ENCODE results near the gene TRMT61A. TPM values are rescaled to one million over a fixed set of nuclear protein-coding genes. Genes with fewer than 3 reads are reported as not detected.
A peak's percentile ranks its signal among the peaks of the same experiment; 100 is the strongest.

Gene TRMT61A
- total RNA-seq, 1 donor from 2014 or later, result 4.7 TPM

DNA sequence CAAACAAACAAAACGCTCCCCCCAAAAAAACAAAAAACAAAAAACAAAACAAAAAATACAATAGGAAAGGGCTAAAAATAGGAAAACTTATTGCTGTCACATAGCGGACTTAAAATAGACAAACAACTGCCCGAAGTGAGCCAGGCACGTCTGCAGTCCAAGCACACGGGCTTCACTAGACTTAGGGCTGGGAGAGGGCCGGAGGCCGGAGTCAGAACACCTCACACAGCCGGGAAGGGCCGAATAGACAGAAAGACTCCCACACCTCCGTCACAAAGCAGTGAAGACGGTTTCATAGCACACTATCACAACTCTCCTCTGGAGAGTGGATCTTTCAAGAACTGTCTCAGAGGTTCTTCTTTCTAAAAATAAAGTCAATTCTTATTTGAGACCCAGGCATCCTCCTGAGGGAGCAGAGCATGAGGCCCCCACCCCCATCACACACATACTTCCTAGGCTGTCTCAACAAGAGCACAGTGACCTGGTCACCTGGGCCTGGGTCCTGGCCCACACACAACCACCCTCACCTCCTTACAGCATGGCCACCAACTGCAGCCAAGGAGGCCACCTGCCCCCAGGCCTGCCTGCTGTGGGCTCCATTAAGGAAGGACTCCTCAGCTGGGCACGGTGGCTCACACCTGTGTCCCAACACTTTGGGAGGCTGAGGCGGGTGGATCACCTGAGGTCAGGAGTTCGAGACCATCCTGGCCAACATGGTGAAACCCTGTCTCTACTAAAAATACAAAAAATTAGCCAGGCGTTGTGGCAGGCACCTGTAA, 26.8 kb downstream of the TRMT61A start:
- H3K4me1 ChIP-seq (ENCODE audit: control insufficient read depth in 3 of 3, insufficient read depth in 3 of 3, low read length in 3 of 3), result peaks cover 55 to 86% (median 80%) of the 10 kb centered on the region in 3 donors
- no peaks in the 10 kb centered on the region for H3K27me3 ChIP-seq (ENCODE audit: control insufficient read depth in 3 of 3, insufficient read depth in 3 of 3, low read length in 3 of 3)
- peak overlapping the region in 1 of 3 donors; percentile 35 for H3K4me3 ChIP-seq (ENCODE audit: low read length in 3 of 3)
- peaks cover 9 to 13% (median 10%) of the 10 kb centered on the region in 3 donors for H3K36me3 ChIP-seq (ENCODE audit: control insufficient read depth in 3 of 3, insufficient read depth in 3 of 3, low read length in 3 of 3)
- no peaks in the 10 kb centered on the region for H3K9me3 ChIP-seq (ENCODE audit: control insufficient read depth in 3 of 3, low read length in 3 of 3)
- peak overlapping the region in 1 of 3 donors; percentile 64 for H3K9ac ChIP-seq (ENCODE audit: low read depth in 1 of 3, low read length in 3 of 3)
- peak overlapping the region; percentile 70 for H3K27ac ChIP-seq (ENCODE audit: low read depth, low read length)

DNA sequence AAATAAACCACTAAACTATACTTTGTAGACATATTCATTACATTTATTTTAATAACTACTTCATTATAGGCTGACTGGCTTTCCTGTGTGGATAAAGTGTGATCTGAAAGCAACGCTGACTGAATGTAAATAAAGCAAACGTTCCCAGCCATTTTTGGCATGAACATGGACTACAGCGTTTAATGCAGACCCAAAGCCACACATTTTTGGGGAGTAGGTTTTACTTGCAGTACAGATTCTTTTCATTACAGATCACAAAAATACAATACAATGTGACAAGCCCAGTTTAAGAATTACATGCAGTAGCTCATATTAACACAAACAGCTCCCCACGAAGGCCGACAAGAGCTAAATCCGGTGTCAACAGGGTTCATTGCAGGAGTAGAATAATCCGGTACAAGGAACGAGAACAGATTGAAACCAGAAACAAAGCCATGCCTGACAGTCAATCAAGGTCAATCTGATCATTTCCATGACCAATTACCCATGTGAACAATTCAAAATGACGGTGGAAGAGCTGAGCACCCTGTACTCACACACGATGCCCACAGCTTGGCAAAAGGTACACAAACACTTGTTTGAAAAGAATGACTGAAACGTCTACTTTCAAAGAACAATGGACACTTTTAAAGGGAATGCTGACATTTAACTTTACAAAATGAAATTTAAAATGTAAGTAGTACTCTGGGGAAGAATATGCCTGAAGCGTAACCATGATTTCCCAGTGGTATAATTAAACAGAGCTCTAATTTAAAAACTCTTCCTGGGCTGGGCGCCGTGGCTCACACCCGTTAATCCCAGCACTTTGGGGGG, 28.2 kb downstream of the TRMT61A start:
- H3K27ac ChIP-seq (ENCODE audit: low read depth, low read length), result peak overlapping the region; percentile 19

DNA sequence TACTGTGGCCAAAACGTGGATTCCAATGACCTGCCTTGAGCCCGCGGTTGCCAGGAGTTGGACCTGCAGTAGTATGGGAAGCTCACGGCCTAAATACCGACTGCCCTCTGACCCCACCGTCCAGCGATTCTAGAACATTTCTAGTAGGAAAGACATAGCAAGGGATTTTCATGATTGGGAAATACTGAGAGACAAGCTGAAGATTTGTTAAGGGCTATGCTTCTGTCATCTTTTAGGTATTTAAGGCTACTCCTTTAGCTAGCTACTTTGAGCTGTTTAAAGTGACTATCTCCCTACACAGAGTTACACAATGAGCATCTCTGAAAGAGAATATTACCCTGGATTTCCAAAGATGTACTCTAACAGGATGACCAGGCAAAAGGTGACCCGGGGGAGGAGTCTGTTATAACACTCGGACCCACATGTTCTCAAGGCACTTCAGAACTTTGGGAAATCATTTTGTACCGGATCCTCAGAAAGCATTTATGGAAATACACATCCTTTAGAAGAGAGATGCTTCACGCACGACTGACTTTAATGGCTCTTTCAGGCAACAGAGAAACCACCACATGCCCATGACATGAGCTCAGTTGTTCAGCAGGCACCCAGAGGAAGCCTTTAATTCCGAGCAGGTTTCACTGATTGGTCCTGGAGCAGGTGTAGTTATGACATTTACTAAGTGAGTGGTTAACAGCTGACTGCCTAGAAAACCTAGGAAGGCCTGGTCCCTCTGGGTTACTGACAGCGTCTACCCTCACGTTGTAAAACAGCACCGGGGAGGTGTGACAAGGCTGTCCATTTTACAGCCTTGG, 29.3 kb downstream of the TRMT61A start:
- no peak overlapping the region for H3K4me3 ChIP-seq (ENCODE audit: low read length in 3 of 3)
- H3K9ac ChIP-seq (ENCODE audit: low read depth in 1 of 3, low read length in 3 of 3), result peak overlapping the region; percentile 4 to 45 (median 27)
- H3K9me3 ChIP-seq (ENCODE audit: control insufficient read depth in 3 of 3, low read length in 3 of 3), result no peaks in the 10 kb centered on the region
- peaks cover 9 to 13% (median 10%) of the 10 kb centered on the region in 3 donors for H3K36me3 ChIP-seq (ENCODE audit: control insufficient read depth in 3 of 3, insufficient read depth in 3 of 3, low read length in 3 of 3)
- no peaks in the 10 kb centered on the region for H3K27me3 ChIP-seq (ENCODE audit: control insufficient read depth in 3 of 3, insufficient read depth in 3 of 3, low read length in 3 of 3)
- H3K27ac ChIP-seq (ENCODE audit: low read depth, low read length), result peak overlapping the region; percentile 19
- H3K4me1 ChIP-seq (ENCODE audit: control insufficient read depth in 3 of 3, insufficient read depth in 3 of 3, low read length in 3 of 3), result peaks cover 46 to 73% (median 67%) of the 10 kb centered on the region in 3 donors

More for the DNA sequence above, 28.2 kb downstream of the TRMT61A start:
- no peaks in the 10 kb centered on the region for H3K9me3 ChIP-seq (ENCODE audit: control insufficient read depth in 3 of 3, low read length in 3 of 3)
- peaks cover 9 to 13% (median 10%) of the 10 kb centered on the region in 3 donors for H3K36me3 ChIP-seq (ENCODE audit: control insufficient read depth in 3 of 3, insufficient read depth in 3 of 3, low read length in 3 of 3)
- no peak overlapping the region for H3K4me3 ChIP-seq (ENCODE audit: low read length in 3 of 3)
- H3K4me1 ChIP-seq (ENCODE audit: control insufficient read depth in 3 of 3, insufficient read depth in 3 of 3, low read length in 3 of 3), result peaks cover 53 to 84% (median 78%) of the 10 kb centered on the region in 3 donors
- H3K9ac ChIP-seq (ENCODE audit: low read depth in 1 of 3, low read length in 3 of 3), result peak overlapping the region in 2 of 3 donors; percentile 21 to 58
- no peaks in the 10 kb centered on the region for H3K27me3 ChIP-seq (ENCODE audit: control insufficient read depth in 3 of 3, insufficient read depth in 3 of 3, low read length in 3 of 3)

DNA sequence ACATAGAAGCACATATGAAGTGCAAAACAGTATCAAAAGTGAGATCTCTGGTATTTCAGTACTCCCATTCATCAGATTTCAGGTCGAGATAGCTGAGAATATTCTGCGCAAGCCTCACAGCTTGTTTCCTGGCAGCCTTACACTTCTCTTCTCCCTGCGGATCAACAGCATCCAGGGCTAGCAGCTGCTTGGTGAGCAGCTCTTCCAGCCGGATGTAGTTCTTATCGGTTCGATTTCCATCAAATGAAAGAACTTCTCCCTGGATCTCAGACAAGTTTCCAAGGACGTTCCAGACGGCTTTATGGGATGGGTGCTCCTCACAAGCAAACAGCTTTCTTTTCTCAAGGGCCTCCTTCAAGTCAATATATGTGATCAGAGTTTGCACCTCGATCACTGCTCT, 30.8 kb downstream of the TRMT61A start:
- Histone ChIP-seq H3K36me3 (ENCODE audit: control insufficient read depth in 3 of 3, insufficient read depth in 3 of 3, low read length in 3 of 3) (peaks cover 9 to 13% (median 10%) of the 10 kb centered on the region in 3 donors), H3K9me3 (ENCODE audit: control insufficient read depth in 3 of 3, low read length in 3 of 3) (no peaks in the 10 kb centered on the region), H3K27ac (ENCODE audit: low read depth, low read length) (no peak overlapping the region), H3K9ac (ENCODE audit: low read depth in 1 of 3, low read length in 3 of 3) (peak overlapping the region in 1 of 3 donors; percentile 60), H3K27me3 (ENCODE audit: control insufficient read depth in 3 of 3, insufficient read depth in 3 of 3, low read length in 3 of 3) (no peaks in the 10 kb centered on the region), H3K4me3 (ENCODE audit: low read length in 3 of 3) (peak overlapping the region in 1 of 3 donors; percentile 41), H3K4me1 (ENCODE audit: control insufficient read depth in 3 of 3, insufficient read depth in 3 of 3, low read length in 3 of 3) (peaks cover 53 to 68% (median 66%) of the 10 kb centered on the region in 3 donors)

DNA sequence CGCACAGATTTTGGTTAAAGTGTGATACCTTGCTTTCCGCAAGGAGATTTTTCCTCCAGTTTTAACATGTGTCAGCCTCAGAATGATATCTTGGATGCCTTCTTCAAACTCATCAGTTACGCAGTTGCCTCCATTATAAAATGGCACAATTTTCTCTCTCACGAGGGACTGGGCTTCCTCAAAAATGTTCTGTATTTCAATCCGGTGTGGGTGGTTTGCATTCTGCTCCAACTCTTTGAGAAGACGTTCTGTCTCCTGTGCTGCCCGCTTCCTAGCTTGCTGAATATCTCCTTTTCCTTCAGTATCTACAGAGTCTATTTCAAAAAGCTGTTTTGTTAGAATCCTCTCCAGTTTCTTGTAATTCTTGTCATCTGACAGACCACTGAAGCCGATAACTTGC, 31.7 kb downstream of the TRMT61A start:
- Histone ChIP-seq H3K36me3 (ENCODE audit: control insufficient read depth in 3 of 3, insufficient read depth in 3 of 3, low read length in 3 of 3) (peaks cover 9 to 13% (median 10%) of the 10 kb centered on the region in 3 donors), H3K4me3 (ENCODE audit: low read length in 3 of 3) (peak overlapping the region in 1 of 3 donors; percentile 80), H3K9me3 (ENCODE audit: control insufficient read depth in 3 of 3, low read length in 3 of 3) (no peaks in the 10 kb centered on the region), H3K9ac (ENCODE audit: low read depth in 1 of 3, low read length in 3 of 3) (peak overlapping the region in 1 of 3 donors; percentile 90), H3K27ac (ENCODE audit: low read depth, low read length) (no peak overlapping the region), H3K27me3 (ENCODE audit: control insufficient read depth in 3 of 3, insufficient read depth in 3 of 3, low read length in 3 of 3) (no peaks in the 10 kb centered on the region), H3K4me1 (ENCODE audit: control insufficient read depth in 3 of 3, insufficient read depth in 3 of 3, low read length in 3 of 3) (peaks cover 50 to 61% (median 60%) of the 10 kb centered on the region in 3 donors)

DNA sequence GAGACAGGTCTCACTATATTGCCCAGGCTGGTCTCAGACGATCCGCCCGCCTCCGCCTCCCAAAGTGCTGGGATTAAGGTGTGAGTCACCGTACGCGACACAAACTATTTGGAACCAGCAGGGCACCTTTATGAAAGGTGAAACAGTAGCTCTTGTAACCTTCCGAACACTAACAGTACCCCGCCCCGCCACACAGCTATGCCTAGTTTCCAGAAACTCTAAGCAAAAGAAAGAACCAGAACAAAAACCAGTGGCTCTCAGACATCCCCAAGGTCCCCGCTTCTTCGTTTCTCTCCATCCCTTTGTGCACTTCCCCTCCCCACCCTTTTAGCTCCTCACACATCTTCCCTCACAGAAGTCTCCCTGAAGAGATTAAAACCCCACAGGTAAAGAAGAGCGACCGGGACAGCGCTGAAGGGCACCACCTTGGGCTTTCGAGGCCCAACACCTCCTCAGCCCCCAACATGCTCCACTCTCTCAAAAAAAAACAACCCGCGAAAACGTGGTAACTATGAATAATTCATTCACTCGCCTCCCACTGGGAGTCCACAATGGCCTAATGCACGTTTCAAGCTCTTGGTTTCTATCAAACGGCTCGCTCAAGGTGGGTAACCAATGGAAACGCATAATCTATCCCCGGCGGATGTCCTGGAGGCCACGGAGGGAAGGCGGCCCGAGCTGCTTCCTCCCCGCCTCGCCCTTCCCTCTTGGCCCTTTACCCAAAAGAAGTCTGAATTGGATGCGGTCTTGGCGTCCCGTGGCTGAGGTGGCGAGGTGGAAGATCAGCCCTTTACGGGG, 32.6 kb downstream of the TRMT61A start:
- Histone ChIP-seq H3K9me3 (ENCODE audit: control insufficient read depth in 3 of 3, low read length in 3 of 3) (no peaks in the 10 kb centered on the region), H3K27me3 (ENCODE audit: control insufficient read depth in 3 of 3, insufficient read depth in 3 of 3, low read length in 3 of 3) (no peaks in the 10 kb centered on the region), H3K36me3 (ENCODE audit: control insufficient read depth in 3 of 3, insufficient read depth in 3 of 3, low read length in 3 of 3) (peaks cover 9 to 13% (median 13%) of the 10 kb centered on the region in 3 donors), H3K4me3 (ENCODE audit: low read length in 3 of 3) (peak overlapping the region; percentile 80 to 93 (median 93)), H3K4me1 (ENCODE audit: control insufficient read depth in 3 of 3, insufficient read depth in 3 of 3, low read length in 3 of 3) (peaks cover 47 to 59% (median 57%) of the 10 kb centered on the region in 3 donors), H3K27ac (ENCODE audit: low read depth, low read length) (peak overlapping the region; percentile 85), H3K9ac (ENCODE audit: low read depth in 1 of 3, low read length in 3 of 3) (peak overlapping the region; percentile 87 to 91 (median 90))

DNA sequence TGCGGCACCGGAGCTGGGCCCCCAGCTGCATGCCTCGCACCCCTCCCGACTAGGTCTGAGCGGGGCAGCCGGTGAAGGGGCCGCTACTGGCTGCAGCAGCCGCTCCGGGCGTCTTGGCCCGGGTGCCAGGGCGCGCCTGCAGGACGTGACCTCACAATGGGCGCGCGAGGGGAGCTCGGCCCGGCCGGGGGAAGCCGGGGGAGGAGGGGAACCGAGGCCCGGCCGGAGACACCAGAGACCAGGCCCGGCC, 33.1 kb downstream of the TRMT61A start:
- peak overlapping the region; percentile 85 for H3K27ac ChIP-seq (ENCODE audit: low read depth, low read length)
- H3K4me1 ChIP-seq (ENCODE audit: control insufficient read depth in 3 of 3, insufficient read depth in 3 of 3, low read length in 3 of 3), result peaks cover 46 to 58% (median 54%) of the 10 kb centered on the region in 3 donors
- no peaks in the 10 kb centered on the region for H3K9me3 ChIP-seq (ENCODE audit: control insufficient read depth in 3 of 3, low read length in 3 of 3)
- H3K4me3 ChIP-seq (ENCODE audit: low read length in 3 of 3), result peak overlapping the region; percentile 80 to 93 (median 93)
- H3K9ac ChIP-seq (ENCODE audit: low read depth in 1 of 3, low read length in 3 of 3), result peak overlapping the region; percentile 87 to 91 (median 90)
- no peaks in the 10 kb centered on the region for H3K27me3 ChIP-seq (ENCODE audit: control insufficient read depth in 3 of 3, insufficient read depth in 3 of 3, low read length in 3 of 3)
- peaks cover 9 to 15% (median 13%) of the 10 kb centered on the region in 3 donors for H3K36me3 ChIP-seq (ENCODE audit: control insufficient read depth in 3 of 3, insufficient read depth in 3 of 3, low read length in 3 of 3)

DNA sequence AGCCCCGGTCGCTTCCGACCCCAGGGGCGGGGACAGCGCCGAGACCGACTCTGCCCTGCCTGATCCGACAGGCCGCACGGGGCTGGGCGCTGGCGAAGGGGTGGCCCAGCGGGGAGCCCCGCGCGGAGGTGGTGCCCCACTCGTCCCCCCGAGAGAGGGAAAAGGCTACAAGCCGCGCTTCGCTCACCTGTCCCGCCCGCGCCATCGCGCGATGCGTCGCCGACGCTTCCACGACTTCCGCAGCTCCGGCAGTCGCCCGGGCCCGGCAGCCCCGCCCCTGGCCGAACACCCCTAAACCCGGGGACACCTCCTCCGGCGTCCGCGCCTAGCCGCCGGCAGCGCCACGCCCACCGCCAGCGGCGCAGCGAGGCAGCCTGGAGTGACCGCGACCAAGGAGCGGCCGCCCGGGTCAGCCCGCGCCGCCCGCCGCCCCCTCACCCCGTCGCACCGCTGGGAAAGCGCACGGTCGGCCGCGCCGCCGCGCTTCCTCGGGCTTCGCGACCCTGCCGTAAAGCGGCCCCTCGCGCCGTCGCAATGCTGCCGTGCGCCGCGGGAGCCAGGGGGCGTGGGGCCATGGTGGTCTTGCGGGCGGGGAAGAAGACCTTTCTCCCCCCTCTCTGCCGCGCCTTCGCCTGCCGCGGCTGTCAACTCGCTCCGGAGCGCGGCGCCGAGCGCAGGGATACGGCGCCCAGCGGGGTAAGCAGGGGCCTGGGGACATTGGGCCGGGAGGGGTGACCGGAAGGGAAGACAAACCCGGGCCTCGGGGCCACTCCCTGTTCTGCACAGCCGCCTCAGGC, 33.6 kb downstream of the TRMT61A start, which contains the start of the genes BAG5 and COA8:
TSS of gene BAG5 (minus strand) at position 229 of the 797 bp plus-strand sequence. CDS start 1,493 bp downstream, outside the sequence.
TSS of gene COA8 (plus strand) at position 532 of the 797 bp plus-strand sequence. CDS start at position 574, 42 bp downstream.
- H3K4me3 ChIP-seq (ENCODE audit: low read length in 3 of 3), result peak within 1 kb of the TSS; percentile 91 to 93 (median 93)
- H3K9me3 ChIP-seq (ENCODE audit: control insufficient read depth in 3 of 3, low read length in 3 of 3), result no peaks in the 10 kb centered on the region
- peaks cover 9 to 15% (median 13%) of the 10 kb centered on the region in 3 donors for H3K36me3 ChIP-seq (ENCODE audit: control insufficient read depth in 3 of 3, insufficient read depth in 3 of 3, low read length in 3 of 3)
- peak within 1 kb of the TSS; percentile 87 to 94 (median 91) for H3K9ac ChIP-seq (ENCODE audit: low read depth in 1 of 3, low read length in 3 of 3)
- H3K27me3 ChIP-seq (ENCODE audit: control insufficient read depth in 3 of 3, insufficient read depth in 3 of 3, low read length in 3 of 3), result no peaks in the 10 kb centered on the region
- peaks cover 43 to 53% (median 50%) of the 10 kb centered on the region in 3 donors for H3K4me1 ChIP-seq (ENCODE audit: control insufficient read depth in 3 of 3, insufficient read depth in 3 of 3, low read length in 3 of 3)
- H3K27ac ChIP-seq (ENCODE audit: low read depth, low read length), result peak within 1 kb of the TSS; percentile 85
